GM12873 (cell line): ENCODE measurements around the gene DTYMK.

Source experiments
- TF ChIP-seq, protein P1 (sequence below): IDR thresholded peaks from 2 replicates; pipeline ENCODE4 v1.5.1; 2012; ENCODE audit warnings: low read depth, mild to moderate bottlenecking, moderate library complexity, low read length, control low read depth; ENCODE audit not compliant: insufficient read depth; ENCODE audit errors: missing control alignments

DTYMK gene, protein sequence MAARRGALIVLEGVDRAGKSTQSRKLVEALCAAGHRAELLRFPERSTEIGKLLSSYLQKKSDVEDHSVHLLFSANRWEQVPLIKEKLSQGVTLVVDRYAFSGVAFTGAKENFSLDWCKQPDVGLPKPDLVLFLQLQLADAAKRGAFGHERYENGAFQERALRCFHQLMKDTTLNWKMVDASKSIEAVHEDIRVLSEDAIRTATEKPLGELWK

GRCh38 chr2:241686650-241687425 is at the start of gene DTYMK:
TSS of gene DTYMK (minus strand) at chr2:241686815. CDS start at chr2:241686783, 32 bp downstream.
- TF ChIP-seq, protein P1, sequence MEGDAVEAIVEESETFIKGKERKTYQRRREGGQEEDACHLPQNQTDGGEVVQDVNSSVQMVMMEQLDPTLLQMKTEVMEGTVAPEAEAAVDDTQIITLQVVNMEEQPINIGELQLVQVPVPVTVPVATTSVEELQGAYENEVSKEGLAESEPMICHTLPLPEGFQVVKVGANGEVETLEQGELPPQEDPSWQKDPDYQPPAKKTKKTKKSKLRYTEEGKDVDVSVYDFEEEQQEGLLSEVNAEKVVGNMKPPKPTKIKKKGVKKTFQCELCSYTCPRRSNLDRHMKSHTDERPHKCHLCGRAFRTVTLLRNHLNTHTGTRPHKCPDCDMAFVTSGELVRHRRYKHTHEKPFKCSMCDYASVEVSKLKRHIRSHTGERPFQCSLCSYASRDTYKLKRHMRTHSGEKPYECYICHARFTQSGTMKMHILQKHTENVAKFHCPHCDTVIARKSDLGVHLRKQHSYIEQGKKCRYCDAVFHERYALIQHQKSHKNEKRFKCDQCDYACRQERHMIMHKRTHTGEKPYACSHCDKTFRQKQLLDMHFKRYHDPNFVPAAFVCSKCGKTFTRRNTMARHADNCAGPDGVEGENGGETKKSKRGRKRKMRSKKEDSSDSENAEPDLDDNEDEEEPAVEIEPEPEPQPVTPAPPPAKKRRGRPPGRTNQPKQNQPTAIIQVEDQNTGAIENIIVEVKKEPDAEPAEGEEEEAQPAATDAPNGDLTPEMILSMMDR: no peak

GRCh38 chr2:241736111-241736510 is 49.5 kb upstream of the DTYMK start:
- TF ChIP-seq, protein P1: no peak

DNA sequence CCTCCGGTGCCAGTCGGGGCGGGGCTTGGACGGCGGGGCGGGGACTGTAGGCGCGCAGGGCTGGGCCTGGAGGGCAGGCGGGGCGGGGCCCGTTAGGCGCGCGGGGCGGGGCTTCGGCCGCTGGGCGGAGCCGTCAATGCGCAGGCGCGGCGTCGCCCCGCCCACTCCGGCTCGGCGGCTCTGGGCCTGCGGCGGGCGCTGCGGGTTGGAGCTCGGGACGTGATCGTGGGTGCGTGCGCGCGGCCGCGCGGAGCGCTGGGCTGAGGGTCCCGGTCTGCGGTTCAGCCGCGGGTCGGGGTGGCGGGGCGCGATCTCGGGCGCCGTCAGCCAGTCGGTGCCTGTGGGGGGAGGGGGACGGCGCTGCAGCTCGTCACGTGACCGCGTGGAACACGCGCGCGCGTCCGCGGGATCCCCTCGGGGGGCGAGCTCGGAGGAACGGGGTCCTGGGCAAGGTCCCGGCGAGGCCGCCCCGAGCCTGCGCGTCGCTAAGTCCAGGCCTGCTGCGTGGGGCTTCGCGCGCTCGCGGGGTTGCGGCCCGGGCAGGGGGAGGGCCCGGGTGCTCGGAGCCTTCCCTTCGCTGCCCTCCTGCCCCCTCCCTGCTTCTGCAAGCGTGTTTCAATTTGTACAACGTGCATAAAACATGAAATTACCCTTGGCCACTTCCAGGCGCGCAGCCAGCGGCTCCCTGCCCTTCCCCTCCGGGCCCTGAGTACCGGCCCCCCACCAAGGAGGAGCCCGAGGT is 48.0 kb upstream of the DTYMK start, which contains the start of gene D2HGDH:
Gene D2HGDH (plus strand): TSS at position 164 of the 742 bp plus-strand sequence. CDS start 595 bp downstream, outside the sequence.
- TF ChIP-seq, protein P1: no peak

GRCh38 chr2:241734208-241734466 is 47.5 kb upstream of the DTYMK start:
- TF ChIP-seq, protein P1: peak; percentile 32

GRCh38 chr2:241733391-241734207 is 47.0 kb upstream of the DTYMK start:
- TF ChIP-seq, protein P1: no peak

DNA sequence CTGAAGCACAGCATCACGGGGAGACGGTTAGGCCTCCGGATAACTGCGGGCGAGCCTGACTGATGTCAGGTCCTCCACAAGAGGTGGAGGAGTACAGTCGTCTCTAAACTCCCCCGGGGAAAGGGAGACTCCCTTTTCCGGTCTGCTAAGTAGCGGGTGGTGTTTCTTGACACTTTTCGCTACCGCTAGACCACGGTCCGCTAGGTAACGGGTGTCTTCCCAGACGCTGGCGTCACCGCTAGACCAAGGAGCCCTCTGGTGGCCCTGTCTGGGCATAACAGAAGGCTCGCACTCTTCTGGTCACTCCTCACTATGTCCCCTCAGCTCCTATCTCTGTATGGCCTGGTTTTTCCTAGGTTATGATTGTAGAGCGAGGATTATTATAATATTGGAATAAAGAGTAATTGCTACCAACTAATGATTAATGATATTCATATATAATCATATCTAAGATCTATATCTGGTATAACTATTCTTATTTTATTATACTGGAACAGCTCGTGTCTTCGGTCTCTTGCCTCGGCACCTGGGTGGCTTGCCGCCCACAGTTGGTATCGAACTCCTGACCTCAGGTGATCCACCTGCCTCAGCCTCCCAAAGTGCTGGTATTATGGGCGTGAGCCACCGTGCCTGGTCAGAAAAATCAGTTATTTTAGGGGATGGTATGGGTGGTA is 46.0 kb upstream of the DTYMK start:
- TF ChIP-seq, protein P1: peak; percentile 48
